Stimulated activated CD4-positive, alpha-beta T cell treated with anti-CD3 and anti-CD28 coated beads, Interleukin-1b, Interleukin-23, amount 100 ng/mL, for 4 hours (primary cell): ENCODE data around the gene ATP6V0A4.
"Not testable (repeated sequence)": the region's sequence is repeated elsewhere in the genome, so short reads cannot be mapped to it uniquely, and the experiment has no call there.

Experiments
- DNase-seq, 2 donors: peaks; one replicate each; pipeline ENCODE4 v3.0.0-alpha.2; 2020; ENCODE audit warnings: low read depth in 2 of 2

Gene ATP6V0A4

DNA sequence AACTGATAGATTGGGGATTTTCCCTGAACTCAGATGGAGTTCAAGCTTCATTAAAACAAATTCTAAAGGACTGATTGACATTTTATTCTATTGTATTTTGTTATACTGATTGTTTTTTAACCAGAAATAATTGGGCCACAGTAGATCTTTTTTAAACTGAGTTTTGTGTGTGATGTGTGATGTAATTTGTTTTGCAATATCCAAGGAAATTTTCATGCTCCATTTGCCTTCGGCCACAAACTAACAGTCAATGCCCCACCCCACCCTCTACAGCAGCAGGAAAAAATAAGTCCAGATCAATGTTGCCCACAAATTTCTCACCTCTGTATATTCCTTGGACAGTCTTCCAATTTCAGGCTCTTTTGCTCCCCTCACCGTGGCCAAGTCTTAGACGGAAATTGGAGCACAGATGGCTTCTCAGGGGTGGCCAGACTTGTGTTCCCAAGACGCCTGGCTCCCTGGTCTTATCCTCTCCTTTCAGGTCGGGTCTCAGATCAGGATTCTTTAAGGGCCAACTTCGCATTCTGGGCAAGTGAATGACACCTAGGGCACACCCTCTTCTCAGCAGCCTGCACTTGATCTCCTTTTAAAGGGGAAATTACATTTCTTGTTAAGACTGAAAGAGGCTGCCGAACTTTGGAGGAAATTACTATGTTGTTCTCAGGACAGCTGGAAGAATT is 97.0 kb downstream of the ATP6V0A4 start, which contains the start of gene SVOPL:
TSS of gene SVOPL (minus strand) at position 506 of the 680 bp plus-strand sequence. CDS start 22,317 bp downstream, outside the sequence.
- DNase-seq: no peak

DNA sequence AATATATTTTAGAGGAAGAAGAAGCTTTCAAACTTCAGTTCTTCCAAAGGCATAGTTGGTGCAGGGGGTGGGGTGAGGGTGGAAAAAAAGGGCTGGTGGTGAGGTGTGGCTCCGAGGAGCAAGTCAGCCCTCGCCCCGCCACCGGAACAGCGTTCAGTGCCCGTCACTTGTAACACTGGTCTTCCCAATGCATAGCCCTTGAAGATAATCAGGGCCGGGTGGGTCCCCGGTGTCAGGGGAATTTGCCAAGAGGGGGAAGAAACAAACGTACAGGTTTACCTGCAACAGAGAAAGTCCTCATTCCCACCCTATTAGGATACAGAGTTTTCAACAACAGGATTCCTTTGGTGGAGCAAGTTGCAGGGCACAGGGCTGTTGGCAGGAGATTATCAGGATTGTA is 98.3 kb downstream of the ATP6V0A4 start:
- DNase-seq: no peak

DNA sequence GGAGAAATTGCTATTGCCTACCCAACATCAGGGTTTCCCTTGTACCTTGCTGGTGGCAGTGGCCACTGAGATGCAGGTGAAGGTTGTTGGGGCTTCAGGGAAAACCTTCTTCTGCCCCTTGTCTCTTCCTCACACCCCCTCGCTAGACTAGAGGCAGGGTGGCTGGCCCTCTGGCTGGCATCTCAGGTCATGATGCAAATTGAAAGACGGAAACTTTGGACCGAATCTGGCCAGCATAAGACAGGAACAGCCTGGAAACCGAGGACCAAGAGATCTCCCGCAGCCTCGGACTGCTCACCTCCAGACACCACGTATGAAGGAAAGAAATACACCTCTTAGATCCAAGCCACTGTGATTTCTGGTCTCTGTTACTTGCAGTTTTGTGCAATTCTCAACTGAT is 99.7 kb downstream of the ATP6V0A4 start:
- no peak for DNase-seq

DNA sequence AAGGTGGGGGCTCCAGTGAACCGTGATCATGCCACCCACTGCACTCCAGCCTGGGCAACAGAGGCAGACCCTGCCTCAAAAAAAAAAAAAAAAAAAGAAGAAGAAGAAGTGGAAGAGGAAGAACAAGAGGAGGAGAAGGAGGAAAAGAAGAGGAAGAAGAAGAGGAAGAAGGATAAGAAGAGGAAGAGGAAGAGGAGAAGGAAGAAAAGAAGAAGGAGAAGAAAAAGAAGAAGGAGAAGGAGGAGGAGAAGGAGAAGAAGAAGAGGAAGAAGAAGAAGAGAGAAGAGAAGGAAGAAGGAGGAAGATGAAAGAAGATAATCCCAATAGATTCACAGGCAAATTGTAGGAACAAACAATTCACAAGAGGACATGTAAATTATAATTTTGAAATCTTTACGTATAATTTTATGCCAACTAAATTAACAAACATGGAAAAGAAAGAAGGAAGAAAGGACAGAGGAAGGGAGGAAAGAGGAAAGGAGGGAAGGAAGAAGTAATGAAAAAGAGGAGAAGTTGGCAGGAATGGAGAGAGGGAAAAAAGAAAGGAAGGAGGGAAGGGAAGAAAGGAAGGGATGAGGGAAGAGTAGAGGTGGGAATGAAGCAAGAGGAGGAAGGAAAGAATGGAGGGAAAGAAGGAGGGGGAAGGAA is 100.3 kb downstream of the ATP6V0A4 start:
- no peak for DNase-seq

- DNase-seq: not testable (repeated sequence)
Observed at GRCh38 chr7:138695776-138696175, 102.2 kb downstream of the ATP6V0A4 start.

DNA sequence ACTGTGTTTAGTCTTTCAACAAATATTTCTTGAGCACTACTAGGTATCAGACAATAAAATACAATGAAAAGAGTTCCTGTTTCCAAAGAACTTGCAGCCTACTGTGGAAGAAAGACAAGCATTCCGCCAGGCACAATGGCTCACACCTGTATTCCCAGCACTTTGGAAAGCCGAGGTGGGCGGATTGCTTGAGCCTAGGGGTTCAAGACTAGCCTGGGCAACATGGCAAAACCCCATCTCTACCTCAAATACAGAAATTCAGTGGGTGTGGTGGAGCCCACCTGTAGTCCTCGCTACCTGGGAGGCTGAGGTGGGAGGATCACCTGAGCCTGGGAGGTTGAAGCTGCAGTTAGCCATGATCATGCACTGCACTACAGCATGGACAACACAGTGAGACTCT is 102.9 kb downstream of the ATP6V0A4 start:
- no peak for DNase-seq

GRCh38 chr7:138691178-138691577 is 106.8 kb downstream of the ATP6V0A4 start:
- no peak for DNase-seq

DNA sequence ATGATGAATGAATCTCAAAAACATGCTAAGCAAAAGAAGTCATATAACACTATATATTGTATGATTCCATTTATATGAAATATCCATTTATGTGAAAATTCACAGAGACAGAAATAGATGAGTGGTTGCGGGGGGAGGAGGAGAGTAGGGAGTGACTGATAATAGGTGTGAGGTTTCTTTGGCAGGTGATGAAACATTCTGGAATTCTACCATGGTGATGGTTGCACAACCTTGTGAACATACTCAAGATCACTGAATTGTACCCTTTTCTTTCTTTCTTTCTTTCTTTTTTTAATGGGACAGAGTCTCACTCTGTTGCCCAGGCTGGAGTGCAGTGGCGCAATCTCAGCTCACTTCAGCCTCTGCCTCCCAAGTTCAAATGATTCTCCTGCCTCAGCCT is 107.5 kb downstream of the ATP6V0A4 start:
- no peak for DNase-seq

DNA sequence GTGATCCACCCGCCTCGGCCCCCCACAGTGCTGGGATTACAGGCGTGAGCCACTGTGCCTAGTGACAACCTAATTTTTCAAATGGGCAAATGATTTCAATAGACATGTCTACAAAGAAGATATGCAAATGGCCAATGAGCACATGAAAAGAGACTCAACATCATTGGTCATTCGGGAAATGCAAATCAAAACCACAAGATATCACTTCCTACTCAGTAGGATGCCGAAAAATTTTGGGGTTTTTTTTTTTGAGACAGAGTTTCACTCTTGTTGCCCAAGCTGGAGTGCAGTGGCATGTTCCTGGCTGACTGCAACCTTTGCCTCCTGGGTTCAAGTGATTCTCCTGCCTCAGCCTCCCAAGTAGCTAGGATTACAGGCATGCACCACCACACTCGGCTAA is 110.0 kb downstream of the ATP6V0A4 start:
- DNase-seq: not testable (repeated sequence)

GRCh38 chr7:138684340-138684739 is 113.7 kb downstream of the ATP6V0A4 start:
- no peak for DNase-seq

DNA sequence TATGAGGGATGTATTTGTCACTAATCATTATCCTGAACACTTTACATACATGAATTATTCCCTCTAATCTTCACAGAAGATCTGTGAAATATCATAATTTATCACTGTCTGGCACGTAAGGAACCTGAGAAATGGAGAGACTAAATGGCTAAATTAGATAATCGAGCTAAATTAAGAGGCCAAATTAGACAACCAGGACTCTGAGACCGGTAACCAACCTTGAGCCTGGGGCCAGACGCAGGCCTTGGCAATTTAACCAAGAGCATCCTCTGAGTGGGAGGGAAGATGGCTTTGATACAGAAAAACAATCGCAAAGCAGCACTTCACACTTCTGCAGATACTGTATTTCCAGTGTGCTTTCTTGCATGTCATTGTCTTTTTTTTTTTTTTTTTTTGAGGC is 118.2 kb downstream of the ATP6V0A4 start:
- DNase-seq: no peak

DNA sequence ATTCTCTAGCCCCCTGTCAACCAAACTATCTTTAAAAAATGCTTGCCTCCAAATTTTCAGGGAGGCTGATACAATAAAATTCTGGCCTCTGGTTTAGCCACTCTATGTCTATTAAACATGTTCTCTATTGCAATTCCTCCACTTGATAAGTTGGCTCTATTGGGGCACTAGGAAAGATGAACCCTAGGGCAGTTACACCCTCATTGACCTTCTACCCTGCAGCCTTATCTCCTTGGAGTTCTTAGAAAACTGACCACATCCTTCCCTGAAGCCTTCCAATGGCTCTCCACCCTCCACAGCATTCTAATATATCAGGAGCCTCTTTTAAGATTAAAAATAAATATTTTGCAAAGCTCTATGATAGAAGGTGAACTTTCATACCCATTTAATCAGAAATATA is 127.4 kb downstream of the ATP6V0A4 start:
- no peak for DNase-seq

GRCh38 chr7:138669364-138669763 is 128.6 kb downstream of the ATP6V0A4 start:
- no peak for DNase-seq

DNA sequence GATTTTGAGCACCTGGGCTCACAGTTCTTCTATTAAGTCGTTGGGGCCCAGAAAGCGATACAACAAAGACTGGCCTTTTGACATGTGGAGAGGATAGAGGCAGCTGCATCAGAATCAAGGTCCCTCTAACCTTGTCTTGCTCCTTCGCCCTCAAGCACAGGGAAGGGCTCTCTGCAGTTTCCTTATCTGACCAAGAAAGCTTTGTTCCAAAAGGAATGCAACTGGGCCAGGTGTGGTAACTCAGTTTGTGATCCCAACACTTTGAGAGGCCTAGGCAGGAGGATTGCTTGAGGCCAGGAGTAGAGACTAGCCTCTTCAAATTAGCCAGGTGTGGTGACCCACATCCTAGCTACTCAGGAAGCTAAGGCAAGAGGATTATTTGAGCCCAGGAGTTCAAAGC is 129.1 kb downstream of the ATP6V0A4 start:
- no peak for DNase-seq

DNA sequence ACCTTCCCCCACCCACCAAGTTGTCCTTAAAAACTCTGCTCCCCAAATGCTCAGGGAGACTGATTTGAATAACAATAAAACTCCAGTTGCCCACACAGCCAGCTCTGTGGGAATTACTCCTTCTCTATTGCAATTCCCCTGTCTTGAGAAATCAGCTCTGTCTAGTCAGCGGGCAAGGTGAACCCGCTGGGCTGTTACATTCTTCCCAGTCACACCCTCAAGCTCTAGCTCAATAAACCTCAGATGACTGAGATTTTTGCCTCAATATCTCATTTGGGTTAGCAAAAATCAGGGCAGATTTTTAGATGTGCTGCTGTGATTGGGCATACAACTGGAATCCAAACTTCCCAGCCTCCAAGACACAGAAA is 129.8 kb downstream of the ATP6V0A4 start:
- DNase-seq: no peak

- DNase-seq: no peak
Observed at GRCh38 chr7:138667535-138668228, 130.3 kb downstream of the ATP6V0A4 start.

GRCh38 chr7:138666385-138666784 is 131.6 kb downstream of the ATP6V0A4 start:
- no peak for DNase-seq

DNA sequence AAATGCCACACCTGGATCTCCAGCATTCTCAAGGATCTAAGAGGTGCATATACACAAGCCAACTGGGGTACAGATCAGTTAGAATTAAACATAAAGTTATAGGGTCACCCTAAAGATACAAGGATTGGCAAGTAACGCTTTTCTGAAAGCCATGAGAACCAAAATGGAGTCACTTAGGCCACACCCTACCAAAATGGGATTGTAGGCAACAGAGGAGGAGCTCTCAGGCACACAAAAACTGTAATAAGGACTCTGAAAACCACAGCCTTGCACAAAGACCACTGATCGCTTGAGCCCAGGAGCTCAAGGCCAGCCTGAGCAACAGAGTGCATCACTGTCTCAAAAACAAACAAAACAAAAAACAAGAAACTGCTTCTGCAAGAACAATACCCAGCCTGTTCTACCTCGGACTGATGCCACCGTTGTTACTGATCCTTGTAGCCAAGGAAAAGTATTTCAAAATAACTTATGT is 132.3 kb downstream of the ATP6V0A4 start:
- no peak for DNase-seq

DNA sequence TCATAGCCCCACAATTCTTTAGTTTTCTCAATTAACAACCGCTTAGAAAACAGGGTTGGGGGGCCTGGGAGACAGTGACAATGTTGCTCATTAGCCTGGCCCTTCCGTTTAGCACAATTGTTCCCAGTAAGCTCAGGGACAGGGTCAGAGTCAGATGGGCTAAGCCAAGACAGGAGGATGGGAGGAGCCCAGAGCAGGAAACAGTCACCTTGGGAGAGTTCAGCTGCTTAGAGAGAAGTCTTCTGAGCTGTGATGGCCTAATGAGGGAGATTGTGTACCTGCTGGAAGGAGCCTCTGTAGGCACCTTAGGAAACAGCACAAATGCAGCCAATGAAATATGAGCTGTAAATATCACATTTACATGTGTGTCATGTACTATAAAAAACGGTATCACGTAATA is 132.7 kb downstream of the ATP6V0A4 start:
- no peak for DNase-seq

DNA sequence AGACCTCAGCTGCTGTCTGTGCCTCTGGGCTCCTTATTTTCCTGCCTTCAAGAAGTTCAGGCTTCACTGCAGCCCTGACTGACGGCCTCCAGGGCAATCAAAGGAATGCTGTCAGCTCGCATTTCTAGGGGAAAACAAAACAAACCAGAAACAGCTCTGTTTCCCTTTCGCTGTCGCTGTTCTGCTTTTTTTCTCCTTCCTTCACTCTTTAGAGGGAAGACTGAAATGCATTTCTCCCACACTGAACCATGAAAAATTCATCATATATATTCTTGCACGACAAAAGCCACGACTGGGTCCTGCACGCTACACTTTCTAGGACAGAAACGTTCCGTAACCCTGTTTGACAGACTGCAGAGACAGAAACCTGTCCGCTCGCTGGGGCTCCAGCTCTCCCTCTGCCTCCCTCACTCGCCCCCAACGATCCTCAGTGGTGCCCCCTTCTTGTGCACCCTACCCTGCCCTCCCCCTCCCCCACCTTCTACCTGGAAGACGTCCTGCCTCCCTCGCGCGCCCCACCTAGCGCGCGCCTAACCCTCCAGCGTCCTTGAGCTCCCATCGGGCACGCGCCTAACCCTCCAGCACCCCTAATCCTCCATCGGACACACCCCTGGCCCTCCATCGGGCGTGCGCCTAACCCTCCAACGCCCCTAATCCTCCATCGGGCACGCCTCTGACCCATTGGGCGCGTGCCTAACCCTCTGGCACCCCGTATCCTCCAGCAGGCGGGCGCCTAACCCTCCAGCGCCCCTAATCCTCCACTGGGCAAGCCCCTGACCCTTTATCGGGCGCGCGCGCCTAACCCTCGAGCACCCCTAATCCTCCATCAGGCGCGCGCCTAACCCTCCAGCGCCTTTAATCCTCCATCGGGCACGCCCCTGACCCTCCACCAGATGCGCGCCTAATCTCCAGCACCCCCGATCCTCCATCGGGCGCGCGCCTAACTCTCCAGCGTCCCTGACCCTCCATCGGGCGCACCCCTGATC is 134.0 kb downstream of the ATP6V0A4 start:
- DNase-seq: no peak

DNA sequence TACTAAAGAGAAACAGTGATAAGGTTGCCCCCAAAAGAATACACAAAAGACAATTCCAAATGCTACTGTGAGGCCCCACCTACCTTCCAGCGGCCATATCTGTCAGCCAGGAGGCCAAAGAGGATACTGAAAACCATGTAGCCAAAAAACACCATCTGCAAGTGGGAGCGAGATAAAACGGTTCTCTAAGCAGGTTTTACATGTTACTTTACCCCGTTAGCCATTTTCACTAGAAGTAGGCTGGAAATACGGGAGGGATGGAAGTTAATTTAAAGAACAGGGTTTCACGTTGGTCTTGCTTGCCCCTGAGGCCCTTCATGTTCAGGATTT is 135.0 kb downstream of the ATP6V0A4 start:
- DNase-seq: no peak
